Gastrocnemius medialis (tissue), 4 donors: ENCODE data around the gene HADH.

Experiments
- POLR2A ChIP-seq, 2 donors: fragments of 450-650 bp; IDR thresholded peaks; one replicate each; pipeline ENCODE4 v1.6.1; 2017; ENCODE audit warnings: antibody characterized with exemption in 2 of 2, mild to moderate bottlenecking in 2 of 2, moderate library complexity in 2 of 2
- TF ChIP-seq, protein P1 (sequence below), 5 experiments: fragments of 450-650 bp in 3 of 5; fragments of 200-600 bp in 2 of 5; sonication (generic) in 2 of 5; IDR thresholded peaks in 4 of 5; conservative IDR thresholded peaks in 1 of 5; 1 replicate in 4 of 5; 2 replicates in 1 of 5; pipeline ENCODE4 v1.5.1; 2016 to 2019; ENCODE audit warnings: antibody characterized with exemption in 5 of 5, mild to moderate bottlenecking in 3 of 5, moderate library complexity in 3 of 5

DNA sequence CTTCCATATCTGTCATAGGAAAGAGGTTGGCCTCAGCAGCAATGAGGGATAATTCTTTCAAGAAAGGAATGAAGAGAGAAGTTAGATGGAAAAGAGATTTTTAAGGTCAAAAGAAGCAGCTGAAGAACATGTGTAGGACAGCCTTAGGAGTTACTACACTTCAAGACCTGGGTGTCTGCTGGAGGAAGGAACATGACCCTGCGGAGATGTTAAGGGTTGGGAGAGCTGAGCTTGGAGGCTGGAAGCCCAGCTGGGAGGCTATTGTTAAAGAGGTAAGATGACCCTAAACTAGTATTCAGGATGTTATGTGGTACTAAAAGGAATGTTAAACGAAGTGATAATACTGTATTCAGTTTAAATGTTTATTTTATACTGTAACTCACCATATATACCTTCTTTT lies 15.0 kb downstream of the HADH start:
- TF ChIP-seq, protein P1, sequence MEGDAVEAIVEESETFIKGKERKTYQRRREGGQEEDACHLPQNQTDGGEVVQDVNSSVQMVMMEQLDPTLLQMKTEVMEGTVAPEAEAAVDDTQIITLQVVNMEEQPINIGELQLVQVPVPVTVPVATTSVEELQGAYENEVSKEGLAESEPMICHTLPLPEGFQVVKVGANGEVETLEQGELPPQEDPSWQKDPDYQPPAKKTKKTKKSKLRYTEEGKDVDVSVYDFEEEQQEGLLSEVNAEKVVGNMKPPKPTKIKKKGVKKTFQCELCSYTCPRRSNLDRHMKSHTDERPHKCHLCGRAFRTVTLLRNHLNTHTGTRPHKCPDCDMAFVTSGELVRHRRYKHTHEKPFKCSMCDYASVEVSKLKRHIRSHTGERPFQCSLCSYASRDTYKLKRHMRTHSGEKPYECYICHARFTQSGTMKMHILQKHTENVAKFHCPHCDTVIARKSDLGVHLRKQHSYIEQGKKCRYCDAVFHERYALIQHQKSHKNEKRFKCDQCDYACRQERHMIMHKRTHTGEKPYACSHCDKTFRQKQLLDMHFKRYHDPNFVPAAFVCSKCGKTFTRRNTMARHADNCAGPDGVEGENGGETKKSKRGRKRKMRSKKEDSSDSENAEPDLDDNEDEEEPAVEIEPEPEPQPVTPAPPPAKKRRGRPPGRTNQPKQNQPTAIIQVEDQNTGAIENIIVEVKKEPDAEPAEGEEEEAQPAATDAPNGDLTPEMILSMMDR (IDR thresholded peaks at IDR 0.05 in 4 of 5, conservative IDR thresholded peaks at IDR 0.05 in 1 of 5): no peak
- no peak for TF ChIP-seq POLR2A (IDR thresholded peaks at IDR 0.05)
